ENCODE measurements around the gene NT5C3B.

The NT5C3B gene

GRCh38 chr17:41784207-41784744 lies 51.8 kb downstream of the NT5C3B start:
- DNase-seq (ENCODE audit: low spot score), result no peak

GRCh38 chr17:41782142-41782541 lies 53.9 kb downstream of the NT5C3B start:
- DNase-seq (ENCODE audit: low spot score), result no peak

- no peak for DNase-seq (ENCODE audit: low spot score)
Measured at GRCh38 chr17:41781404-41782110, 54.5 kb downstream of the NT5C3B start.

GRCh38 chr17:41779954-41780353 lies 56.1 kb downstream of the NT5C3B start:
- no peak for DNase-seq (ENCODE audit: low spot score)

GRCh38 chr17:41777574-41778188 lies 58.4 kb downstream of the NT5C3B start:
- DNase-seq (ENCODE audit: low spot score), result peak; percentile 73

- DNase-seq (ENCODE audit: low spot score), result no peak
Measured at GRCh38 chr17:41777157-41777573, 58.9 kb downstream of the NT5C3B start.

- peak; percentile 67 for DNase-seq (ENCODE audit: low spot score)
Measured at GRCh38 chr17:41776262-41776900, 59.7 kb downstream of the NT5C3B start.

- peak; percentile 92 for DNase-seq (ENCODE audit: low spot score)
Measured at GRCh38 chr17:41775394-41776226, 60.4 kb downstream of the NT5C3B start.
